ENCODE measurements around the gene SOX18. TPM values are rescaled to one million over a fixed set of nuclear protein-coding genes. Genes with fewer than 3 reads are reported as not detected.
A peak's percentile ranks its signal among the peaks of the same experiment; 100 is the strongest.

Gene SOX18
- total RNA-seq, 1 experiment from 2014 or later, result not detected

DNA sequence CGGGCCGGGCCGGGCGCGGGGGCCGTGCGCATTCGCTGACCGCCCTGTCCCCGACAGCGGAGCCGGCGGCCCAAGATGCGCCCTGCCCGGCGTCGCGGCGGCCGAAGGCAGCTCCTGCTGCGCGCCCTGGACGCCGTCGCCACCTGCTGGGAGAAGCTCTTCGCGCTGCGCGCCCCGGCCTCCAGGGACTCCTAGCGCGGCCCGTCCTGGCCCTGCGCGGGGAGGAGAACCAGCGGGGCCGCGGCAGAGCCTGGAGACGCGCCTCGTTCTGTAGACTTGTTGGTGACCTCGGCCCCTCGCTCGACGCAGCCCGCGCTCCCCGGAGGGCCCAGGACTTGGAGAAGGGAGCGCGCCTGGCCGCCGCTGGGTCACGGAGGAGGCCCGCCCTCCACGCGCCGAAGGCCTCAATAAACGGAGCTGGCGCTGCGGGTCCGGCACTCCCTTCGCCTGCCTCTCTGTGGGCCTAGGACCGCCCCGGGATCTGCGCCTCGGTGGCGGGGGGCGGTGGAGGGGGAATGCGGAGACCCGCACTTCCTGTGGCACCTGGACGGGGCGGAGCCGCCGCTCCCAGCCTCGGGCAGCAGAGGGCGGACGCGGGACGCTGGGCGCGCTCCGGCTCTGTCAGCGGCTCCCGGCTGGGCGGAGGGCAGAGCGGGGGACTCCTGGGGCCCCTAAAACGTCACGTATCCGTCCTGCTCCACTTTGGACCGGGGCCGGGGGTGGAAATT, 10.7 kb downstream of the SOX18 start:
- peak; percentile 90 for DNase-seq (ENCODE audit: low spot score)

DNA sequence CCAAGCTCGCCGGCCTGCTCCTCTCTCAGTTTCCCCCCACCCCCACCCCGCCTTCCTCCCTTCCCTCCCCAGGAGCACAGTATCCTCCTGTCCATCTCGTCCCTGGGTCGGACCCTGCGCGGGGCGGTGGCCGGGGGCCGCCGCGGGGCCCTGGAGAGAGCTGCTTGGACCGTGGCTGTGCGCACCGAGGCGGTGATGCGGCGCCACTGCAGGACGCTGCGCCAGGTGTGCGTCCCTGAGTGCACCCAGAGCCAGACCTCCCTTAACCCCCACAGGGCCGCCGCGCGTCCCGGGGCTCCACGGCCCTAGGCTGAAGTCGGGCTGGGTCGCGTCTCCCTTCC, 11.2 kb downstream of the SOX18 start:
- DNase-seq (ENCODE audit: low spot score), result no peak

DNA sequence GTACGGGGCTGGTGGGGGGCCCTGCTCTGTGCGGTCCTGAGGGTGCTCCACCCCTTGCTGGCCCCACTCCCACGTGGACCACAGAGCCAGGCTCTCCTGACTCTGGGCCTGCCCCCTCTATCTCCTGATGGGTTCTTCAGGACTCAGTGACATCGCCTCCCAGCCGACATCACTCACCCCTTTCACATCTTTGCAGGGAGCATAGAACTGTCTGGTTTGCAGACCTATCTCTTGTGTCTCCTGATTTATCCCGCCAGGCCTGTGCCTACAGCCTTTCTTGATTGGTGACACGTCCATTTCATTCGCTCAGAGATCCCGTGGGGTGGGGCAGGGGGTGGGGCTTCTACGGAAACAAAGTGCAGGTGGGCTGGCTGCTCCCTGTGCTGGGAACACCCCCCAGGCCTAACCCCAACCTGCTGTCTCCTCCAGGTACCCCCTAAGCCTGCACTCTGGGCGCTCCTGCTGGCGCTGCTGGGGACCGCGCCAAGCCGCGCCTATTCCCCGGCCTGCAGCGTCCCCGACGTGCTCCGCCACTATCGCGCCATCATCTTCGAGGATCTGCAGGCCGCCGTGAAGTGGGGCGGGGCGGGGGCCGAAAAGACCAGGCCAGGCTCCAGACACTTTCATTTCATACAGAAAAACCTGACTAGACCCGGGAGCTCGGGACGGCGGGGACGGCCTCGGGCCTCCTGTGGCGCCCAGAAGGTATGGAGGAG, 11.8 kb downstream of the SOX18 start:
- peak; percentile 52 for DNase-seq (ENCODE audit: low spot score)

DNA sequence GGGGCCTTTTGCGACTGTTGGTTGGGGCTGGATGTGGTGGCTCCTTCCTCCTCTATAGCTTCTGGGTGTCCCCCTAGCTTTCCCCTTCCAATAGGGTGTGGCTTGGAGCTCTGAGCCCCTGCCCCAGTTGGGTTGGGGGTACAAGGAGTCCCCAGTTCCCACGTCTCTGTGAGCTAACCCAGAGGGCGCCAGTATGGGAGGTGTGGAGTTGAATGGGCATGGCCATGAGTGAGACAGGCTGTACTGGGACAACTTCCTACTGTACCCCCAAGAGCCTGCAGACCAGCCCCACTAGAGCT, 12.3 kb downstream of the SOX18 start:
- DNase-seq (ENCODE audit: low spot score), result no peak

DNA sequence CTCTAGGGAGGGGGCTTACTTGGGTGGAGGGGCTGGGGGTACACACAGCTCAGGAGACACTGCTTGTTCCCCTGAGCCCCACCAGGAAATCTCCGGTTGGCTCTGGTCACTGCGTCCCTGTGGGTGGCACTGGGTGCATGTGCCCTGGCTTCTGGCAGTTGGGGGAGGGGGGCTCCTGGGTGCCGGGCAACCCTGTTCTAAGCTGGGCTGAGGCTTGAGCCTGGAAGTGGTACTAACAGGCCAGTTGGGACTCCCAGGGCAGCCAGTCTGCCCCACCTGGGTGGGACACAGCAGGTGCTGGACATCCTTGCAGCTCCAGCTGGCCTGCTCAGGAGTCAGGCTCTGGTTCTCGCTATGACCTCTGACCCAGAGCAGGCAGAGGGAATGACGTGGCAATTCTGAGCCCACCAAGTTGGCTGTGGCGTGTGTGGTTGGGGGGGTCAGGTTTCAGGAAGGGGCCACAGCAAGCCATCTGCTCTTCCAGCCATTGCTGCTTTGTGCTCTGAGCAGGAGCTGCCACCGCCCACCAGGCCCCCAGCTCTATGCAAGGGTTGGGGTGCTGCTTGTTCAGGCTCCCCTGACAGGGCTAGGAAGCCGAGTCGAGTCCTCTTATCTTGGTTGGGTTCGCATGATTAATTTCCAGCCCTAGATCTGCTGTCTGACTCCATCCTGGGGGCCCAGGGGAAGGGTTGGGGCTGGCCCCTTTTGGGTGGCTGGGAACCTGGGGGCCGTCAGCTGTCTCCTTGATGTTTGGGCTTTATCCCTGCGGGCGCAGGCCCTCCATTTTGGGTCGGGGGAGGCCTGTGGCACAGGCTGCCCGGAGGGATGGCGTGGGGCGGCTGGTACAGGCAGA, 12.9 kb downstream of the SOX18 start:
- no peak for DNase-seq (ENCODE audit: low spot score)

DNA sequence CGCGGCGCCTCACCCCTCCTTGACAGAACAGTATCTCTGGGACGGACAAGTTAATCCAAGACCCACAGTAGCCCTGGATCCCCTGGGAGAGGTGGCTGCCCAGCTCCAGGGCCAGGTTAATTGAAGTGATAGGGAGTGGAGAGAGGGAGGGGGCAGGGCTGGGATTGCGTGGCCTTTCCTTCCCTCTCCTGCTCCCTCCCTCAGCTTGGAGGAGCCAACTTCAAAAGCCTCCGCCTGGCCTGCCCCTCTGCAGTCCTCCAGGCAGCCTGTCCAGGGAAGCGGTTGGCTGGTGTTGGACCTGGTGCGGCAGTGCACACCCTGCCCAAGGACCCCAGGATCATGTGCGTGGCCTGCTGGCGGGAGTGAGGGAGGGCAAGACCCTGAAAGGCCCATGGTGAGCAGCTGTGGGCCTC, 13.5 kb downstream of the SOX18 start, which contains the start of gene C20orf204:
Gene C20orf204, plus strand, starts transcription at position 250 of the 413 bp plus-strand sequence. Its CDS starts 142 bp downstream, at position 392.
- DNase-seq (ENCODE audit: low spot score), result no peak

DNA sequence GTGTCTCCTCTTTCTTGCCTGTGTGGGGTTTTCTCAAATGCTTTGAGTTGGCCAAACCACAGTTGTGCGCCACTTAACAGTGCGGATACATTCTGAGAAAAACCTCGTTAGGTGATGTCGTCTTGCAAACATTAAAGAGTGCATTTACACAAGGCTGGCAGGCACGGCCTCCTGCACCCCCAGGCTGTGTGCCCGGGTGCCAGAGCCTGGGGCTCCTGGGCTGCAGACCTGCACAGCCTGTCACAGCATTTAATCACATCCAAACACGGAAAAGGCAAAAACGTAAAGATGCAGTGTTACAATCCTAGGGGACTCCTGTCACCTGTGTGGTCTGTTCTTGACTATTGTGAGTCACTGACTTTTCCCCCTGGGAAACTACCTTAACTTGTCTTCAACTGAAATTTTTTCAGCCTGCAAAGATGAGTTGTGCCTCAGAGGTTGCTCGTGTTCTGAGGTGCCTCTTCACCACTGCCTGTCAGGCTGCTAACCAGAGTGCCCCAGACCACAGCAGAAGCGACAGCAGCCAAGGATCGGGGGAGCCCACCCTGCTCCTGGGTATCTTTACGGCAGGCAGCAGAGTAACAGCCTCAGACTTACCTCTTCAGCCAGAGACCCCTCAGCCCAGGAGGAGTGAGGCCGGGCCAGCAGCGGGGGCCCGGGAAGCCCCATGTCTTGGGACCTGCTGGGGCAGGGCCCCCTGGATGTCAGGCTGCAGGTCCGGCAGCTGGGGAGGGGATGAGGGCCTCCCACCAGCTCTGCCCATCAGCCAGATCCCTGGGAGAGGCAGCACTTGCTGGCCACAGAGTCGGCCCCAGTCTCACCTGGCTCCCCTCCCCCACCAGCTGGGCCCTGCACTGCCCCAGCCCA, 14.1 kb downstream of the SOX18 start:
- DNase-seq (ENCODE audit: low spot score), result no peak

DNA sequence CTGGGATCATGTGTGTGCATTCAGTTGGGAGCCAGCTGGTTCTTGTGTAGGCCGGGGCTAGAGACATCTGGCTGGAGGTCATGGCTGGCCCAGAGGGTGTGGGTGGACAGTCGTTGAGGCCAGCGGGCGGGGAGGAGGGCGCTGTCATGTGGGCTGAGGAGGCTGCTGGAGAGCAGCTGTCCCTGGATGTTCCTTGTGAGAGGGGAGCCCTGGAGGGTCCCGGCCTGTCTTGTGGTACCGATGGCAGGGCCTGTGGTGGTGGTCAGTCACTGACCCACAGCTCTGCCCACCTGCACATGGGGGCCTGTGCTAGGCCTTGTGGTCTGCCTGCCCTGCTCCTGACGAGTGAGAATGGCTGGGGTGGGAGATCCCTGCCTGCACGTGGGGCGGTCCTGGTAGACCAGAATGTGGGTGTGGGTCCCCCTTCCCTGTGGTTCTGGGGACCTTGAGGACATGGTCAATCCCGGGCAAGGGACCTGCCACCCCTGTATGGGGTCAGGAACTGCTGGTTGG, 15.4 kb downstream of the SOX18 start:
- no peak for DNase-seq (ENCODE audit: low spot score)

DNA sequence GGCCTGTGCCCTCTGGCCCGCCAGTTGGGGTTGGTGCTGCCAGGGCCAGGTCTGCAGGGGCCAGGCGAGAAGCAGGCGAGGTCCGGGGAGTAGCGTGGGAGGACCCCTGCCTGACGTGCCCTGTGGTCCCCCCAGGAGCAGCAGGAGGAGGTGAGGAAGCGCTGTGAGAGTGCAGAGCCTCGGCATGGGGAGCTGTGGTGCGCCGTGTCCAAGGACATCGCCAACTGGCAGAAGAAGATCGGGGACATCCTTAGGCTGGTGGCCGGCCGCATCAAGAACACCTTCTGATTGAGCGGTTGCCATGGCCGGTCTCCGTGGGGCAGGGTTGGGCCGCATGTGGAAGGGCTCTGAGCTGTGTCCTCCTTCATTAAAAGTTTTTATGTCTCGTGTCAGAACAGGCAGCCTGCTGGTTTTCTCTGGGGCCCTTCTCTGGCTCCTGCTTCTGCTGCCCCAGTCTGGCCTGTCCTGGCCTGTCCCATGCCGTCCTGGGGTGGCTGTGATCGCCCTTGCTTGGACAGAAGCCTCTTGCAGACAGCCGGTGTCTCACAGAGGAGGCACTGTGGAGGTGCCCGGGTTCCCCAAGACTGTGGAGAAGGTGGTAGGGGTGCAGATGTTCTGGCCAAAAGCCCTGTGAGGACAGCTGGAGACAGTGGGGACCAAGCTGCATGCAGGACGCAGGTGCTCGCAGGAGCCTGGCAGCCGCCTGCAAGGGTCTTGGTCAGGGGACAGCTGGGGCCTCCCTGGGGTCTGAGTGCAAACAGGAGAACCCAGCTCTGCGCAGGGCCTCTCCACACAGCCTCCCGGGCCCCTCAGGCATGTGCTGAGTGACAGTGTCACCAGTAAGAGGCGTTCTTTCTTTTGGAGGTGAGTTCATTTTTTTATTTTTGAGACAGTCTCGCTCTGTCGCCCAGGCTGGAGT, 16.5 kb downstream of the SOX18 start:
- no peak for DNase-seq (ENCODE audit: low spot score)

DNA sequence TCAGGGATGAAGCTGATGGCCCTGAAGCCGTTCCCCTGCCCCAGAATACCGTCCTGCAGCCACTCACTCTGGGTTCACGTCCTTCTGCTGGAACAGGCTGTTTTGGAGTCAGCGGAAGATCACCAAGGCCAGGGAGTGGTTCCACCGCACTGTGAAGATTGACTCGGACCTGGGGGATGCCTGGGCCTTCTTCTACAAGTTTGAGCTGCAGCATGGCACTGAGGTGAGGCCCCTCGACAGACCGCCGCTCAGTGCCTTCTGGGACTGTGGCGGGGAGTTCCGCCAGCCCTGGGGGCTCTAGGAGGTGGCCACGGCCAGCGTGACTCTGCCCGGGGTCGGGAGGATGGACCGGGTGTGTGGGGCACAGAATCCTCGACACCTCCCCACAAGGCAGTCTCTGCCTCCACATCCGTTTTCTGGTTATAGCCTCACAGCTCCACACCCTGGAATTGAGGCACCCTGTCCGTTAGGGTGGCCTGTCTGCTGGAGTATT, 17.6 kb downstream of the SOX18 start:
- DNase-seq (ENCODE audit: low spot score), result no peak

DNA sequence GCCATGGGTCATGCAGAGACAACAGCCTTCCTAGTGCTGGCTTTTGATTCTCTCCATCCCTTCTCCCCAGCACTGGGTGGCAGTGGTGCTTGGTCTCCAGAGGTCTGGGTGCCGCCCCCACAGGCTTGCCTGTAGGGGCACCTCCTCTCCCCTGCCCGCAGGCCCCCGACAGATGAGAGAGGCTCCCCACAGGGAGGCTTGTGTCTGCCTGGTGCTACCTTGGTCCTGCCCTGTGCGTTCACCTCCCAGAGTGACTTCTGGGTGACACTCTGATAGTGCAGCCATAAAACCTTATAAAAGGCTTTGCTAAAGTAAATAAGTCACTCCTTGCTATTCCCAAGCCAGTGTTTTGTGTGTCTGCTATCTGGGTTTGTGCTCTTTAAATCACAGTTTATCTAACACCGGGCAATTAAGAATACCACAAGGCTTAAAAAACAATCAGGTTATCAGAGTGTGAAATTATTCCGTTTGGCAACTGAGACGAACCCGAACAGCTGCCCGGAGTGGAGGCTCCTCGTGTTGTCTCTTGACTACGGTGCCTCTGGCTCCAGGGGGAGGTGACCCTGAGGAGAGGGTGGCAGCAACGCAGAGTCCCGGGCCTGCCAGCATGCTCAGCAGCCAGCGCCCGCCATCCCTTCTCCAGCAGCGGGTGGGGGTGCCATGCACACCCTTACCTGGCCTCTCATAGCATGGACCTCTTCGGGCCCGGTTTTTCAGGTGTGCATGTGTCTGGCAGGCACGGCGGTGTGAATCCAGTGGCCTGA, 18.9 kb downstream of the SOX18 start:
- DNase-seq (ENCODE audit: low spot score), result no peak

DNA sequence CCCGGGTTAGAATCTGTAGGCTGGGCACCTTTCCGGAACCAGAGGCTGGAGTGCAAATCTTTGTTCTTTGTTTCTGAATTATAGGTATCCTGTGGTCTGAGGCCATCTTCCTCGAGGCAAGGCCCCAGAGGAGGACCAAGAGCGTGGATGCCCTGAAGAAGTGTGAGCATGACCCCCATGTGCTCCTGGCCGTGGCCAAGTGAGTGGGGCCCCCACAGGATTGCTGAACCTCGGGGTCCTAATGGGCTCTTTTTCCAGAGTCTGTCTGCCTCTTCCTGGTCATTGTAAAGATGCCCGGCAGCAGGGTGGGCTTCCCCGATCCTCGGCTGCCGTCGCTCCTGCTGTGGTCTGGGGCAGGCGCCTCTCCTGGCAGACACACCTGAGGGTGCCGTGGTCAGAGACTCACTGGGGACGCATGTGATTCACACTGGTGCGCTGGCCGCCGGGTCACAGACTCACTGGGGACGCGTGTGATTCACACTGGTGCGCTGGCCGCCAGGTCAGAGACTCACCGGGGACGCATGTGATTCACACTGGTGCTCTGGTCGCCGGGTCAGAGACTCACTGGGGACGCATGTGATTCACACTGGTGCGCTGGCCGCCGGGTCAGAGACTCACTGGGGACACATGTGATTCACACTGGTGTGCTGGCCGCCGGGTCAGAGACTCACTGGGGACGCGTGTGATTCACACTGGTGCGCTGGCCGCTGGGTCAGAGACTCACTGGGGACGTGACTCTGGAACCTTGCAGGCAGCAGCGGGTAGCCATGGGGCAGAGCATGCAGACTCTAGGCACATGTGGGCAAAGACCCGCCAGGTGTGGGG, 19.9 kb downstream of the SOX18 start:
- no peak for DNase-seq (ENCODE audit: low spot score)

DNA sequence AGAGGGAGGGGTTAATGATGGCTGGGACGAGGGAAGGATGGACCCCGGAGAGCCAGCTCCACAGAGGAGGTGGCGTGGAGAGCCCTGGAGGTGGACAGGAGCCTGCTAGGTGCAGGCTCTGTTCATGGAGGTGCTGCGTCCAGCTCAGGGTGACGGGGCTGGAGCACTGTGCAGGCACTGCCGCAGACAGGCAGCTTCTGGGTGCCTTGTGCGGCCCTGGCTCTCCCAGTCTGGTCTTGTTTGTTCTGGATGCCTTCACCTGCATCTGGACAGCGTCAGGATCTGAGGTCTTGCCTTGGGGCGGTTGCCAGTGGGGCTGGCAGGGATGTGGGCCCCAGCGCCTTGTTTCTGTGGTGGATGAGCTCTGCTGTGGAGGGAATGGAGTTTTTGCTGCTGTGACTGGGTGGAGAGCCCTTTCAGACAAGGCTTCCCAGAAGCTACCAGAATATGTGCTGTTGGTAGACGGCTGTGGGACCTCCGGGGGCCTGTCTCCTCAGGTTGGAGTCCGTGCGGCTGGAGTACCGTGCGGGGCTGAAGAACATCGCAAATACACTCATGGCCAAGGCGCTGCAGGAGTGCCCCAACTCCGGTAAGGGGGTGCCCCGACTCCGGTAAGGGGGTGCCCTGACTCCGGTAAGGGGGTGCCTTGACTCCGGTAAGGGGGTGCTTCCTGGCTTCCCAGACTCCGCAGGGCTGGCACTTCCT, 21.3 kb downstream of the SOX18 start:
- no peak for DNase-seq (ENCODE audit: low spot score)

DNA sequence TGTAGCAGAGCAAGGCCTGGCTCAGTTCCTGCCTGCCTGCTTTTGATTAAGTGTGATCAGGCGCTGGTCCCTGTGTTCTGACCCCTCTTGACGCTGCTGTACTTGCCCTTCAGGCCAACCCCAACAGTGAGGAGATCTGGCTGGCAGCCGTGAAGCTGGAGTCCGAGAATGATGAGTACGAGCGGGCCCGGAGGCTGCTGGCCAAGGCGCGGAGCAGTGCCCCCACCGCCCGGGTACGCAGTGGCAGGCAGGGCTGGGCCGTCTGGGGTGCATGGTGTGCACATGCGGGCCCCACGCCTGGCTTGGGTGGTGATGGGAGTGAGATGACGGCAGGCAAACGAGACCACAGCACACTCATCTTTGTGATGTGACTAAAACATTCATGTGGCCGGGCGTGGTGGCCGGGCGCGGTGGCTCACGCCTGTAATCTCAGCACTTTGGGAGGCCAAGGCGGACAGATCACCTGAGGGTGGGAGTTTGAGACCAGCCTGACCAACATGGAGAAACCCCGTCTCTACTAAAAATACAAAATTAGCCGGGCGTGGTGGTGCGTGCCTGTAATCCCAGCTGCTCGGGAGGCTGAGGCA, 23.5 kb downstream of the SOX18 start:
- DNase-seq (ENCODE audit: low spot score), result no peak

DNA sequence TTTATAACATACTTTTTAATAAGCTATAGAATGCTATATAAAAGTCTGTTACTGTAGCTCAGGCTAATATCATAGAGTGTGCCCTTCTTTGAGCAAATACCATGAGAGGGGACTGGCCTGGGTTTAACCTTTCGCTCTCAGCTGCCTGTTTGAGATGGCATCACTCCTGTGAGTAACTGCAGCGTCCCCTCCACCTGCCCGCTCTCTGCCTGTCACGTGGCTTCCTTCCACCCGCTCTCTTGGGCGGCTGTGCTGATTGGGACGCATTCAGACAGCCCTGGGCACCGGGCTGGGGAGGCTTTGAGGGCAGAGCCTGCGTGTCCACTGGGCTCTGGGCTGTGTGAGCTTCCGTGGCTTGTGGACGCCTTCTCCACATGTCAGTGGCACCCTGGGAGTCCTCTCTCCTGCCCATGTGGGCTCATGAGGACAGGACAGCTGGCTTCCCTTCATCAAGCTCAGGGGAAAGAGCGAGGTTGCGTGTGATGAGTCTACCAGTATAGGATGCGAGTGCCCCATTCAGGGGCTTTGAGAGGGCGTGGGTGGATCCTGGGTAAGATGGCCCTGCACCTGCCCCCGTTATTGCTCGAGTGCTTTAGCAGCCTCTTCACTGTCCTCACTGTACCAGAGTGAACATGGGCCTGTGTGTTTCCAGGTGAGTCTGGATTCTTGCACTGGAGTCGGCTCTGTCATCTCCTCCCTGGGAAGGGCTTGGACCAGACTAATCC, 24.2 kb downstream of the SOX18 start:
- no peak for DNase-seq (ENCODE audit: low spot score)

DNA sequence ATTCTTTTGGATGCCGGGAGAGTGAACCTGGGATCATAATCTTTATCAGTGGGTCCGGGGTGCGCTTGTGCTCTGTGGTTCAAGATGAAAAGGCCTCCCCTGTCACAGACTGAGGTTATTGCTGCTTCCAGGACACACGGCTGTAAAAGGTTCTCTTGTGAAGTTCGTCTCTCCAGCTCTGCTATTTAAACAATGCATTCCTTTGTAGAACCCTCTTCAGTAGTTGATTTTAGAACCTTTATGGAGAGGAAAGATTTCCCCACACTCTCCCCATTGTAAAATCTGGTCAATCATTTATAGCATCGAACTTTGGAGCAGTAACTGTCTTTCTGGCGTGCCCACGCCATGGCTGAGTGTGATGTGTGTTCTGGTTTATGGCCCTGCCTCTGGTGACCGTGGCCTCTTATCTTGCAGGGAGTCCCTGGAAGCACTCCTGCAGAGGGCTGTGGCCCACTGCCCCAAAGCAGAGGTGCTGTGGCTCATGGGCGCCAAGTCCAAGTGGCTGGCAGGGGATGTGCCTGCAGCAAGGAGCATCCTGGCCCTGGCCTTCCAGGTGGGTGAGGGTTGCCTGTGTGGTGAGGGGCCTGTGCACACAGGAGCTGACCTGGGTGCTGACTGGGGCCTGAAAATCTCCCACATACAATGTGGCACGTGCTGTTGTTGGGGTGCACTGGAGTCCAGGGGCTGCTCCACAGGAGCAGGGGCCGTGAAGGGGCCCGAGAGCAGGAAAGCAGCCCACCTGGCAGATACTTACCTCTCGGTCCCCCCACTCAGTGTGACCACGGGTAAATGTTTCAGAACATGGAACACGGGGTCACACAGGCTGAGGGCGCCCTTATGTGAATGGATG, 25.1 kb downstream of the SOX18 start:
- peak; percentile 42 for DNase-seq (ENCODE audit: low spot score)

All from HT-29 (cell line).